Activated naive CD8-positive, alpha-beta T cell (primary cell): ENCODE data around the gene TMEM240.
"Not testable (repeated sequence)": the region's sequence is repeated elsewhere in the genome, so short reads cannot be mapped to it uniquely, and the experiment has no call there.

ENCODE experiments used
- H3K27ac Mint-ChIP-seq: one replicate; pipeline ENCODE4 v1.8.0; 2021; ENCODE audit warnings: mixed read lengths
- H3K27me3 Mint-ChIP-seq: one replicate; pipeline ENCODE4 v1.8.0; 2021; ENCODE audit warnings: mixed read lengths
- H3K36me3 Mint-ChIP-seq: one replicate; pipeline ENCODE4 v1.8.0; 2021; ENCODE audit warnings: mixed read lengths
- H3K4me1 Mint-ChIP-seq: one replicate; pipeline ENCODE4 v1.8.0; 2021; ENCODE audit warnings: low read depth, mixed read lengths
- H3K4me3 Mint-ChIP-seq: one replicate; pipeline ENCODE4 v1.8.0; 2021; ENCODE audit warnings: mild to moderate bottlenecking, mixed read lengths
- H3K9me3 Mint-ChIP-seq: one replicate; pipeline ENCODE4 v1.8.0; 2021; ENCODE audit warnings: low read depth, mixed read lengths

The TMEM240 gene

GRCh38 chr1:1563688-1564087, 23.3 kb upstream of the TMEM240 start:
- Mint-ChIP-seq H3K36me3 (no peaks in the 10 kb centered on the region), H3K27me3 (no peaks in the 10 kb centered on the region), H3K4me3 (no peak overlapping the region), H3K4me1 (peaks cover 25% of the 10 kb centered on the region), H3K9me3 (no peaks in the 10 kb centered on the region), H3K27ac (no peak overlapping the region)

- Mint-ChIP-seq H3K27me3 (no peaks in the 10 kb centered on the region), H3K4me1 (peaks cover 19% of the 10 kb centered on the region), H3K4me3 (no peak overlapping the region), H3K27ac (no peak overlapping the region), H3K36me3 (no peaks in the 10 kb centered on the region), H3K9me3 (no peaks in the 10 kb centered on the region)
These were observed 22.3 kb upstream of the TMEM240 start for GRCh38 chr1:1562556-1563195.

GRCh38 chr1:1561801-1562470, 21.5 kb upstream of the TMEM240 start:
- H3K36me3 Mint-ChIP-seq, result no peaks in the 10 kb centered on the region
- H3K27me3 Mint-ChIP-seq, result no peaks in the 10 kb centered on the region
- no peaks in the 10 kb centered on the region for H3K9me3 Mint-ChIP-seq

GRCh38 chr1:1560178-1560577, 19.8 kb upstream of the TMEM240 start:
- Mint-ChIP-seq H3K36me3 (no peaks in the 10 kb centered on the region), H3K4me3 (no peak overlapping the region), H3K27ac (no peak overlapping the region), H3K9me3 (no peaks in the 10 kb centered on the region), H3K27me3 (no peaks in the 10 kb centered on the region), H3K4me1 (peaks cover 3% of the 10 kb centered on the region)

More at GRCh38 chr1:1561801-1562470, 21.5 kb upstream of the TMEM240 start:
- peak overlapping the region; percentile 46 for H3K27ac Mint-ChIP-seq
- H3K4me1 Mint-ChIP-seq, result peaks cover 12% of the 10 kb centered on the region
- no peak overlapping the region for H3K4me3 Mint-ChIP-seq

GRCh38 chr1:1559066-1559465, 18.6 kb upstream of the TMEM240 start:
- H3K27me3 Mint-ChIP-seq, result no peaks in the 10 kb centered on the region
- no peaks in the 10 kb centered on the region for H3K36me3 Mint-ChIP-seq
- H3K27ac Mint-ChIP-seq, result peak overlapping the region; percentile 34
- no peaks in the 10 kb centered on the region for H3K9me3 Mint-ChIP-seq
- no peak overlapping the region for H3K4me3 Mint-ChIP-seq
- no peaks in the 10 kb centered on the region for H3K4me1 Mint-ChIP-seq

- Mint-ChIP-seq H3K27ac (peak overlapping the region; percentile 34), H3K4me1 (no peaks in the 10 kb centered on the region), H3K9me3 (no peaks in the 10 kb centered on the region), H3K36me3 (no peaks in the 10 kb centered on the region), H3K27me3 (no peaks in the 10 kb centered on the region), H3K4me3 (no peak overlapping the region)
These were observed 18.2 kb upstream of the TMEM240 start for GRCh38 chr1:1558591-1558990.

GRCh38 chr1:1557688-1558087, 17.3 kb upstream of the TMEM240 start:
- H3K4me3 Mint-ChIP-seq, H3K27me3 Mint-ChIP-seq, H3K9me3 Mint-ChIP-seq, H3K36me3 Mint-ChIP-seq, H3K27ac Mint-ChIP-seq, H3K4me1 Mint-ChIP-seq: not testable (repeated sequence)

GRCh38 chr1:1556961-1557360, 16.5 kb upstream of the TMEM240 start:
- not testable (repeated sequence) for H3K4me3 Mint-ChIP-seq, H3K4me1 Mint-ChIP-seq, H3K9me3 Mint-ChIP-seq, H3K27me3 Mint-ChIP-seq, H3K36me3 Mint-ChIP-seq, H3K27ac Mint-ChIP-seq

- H3K27me3 Mint-ChIP-seq, result no peaks in the 10 kb centered on the region
- no peaks in the 10 kb centered on the region for H3K4me1 Mint-ChIP-seq
- no peak overlapping the region for H3K4me3 Mint-ChIP-seq
- no peaks in the 10 kb centered on the region for H3K9me3 Mint-ChIP-seq
- H3K36me3 Mint-ChIP-seq, result no peaks in the 10 kb centered on the region
- no peak overlapping the region for H3K27ac Mint-ChIP-seq
These were observed 16.1 kb upstream of the TMEM240 start for GRCh38 chr1:1556505-1556904.

- H3K4me1 Mint-ChIP-seq, result no peaks in the 10 kb centered on the region
- no peaks in the 10 kb centered on the region for H3K36me3 Mint-ChIP-seq
- no peak overlapping the region for H3K27ac Mint-ChIP-seq
- no peak overlapping the region for H3K4me3 Mint-ChIP-seq
- no peaks in the 10 kb centered on the region for H3K27me3 Mint-ChIP-seq
- no peaks in the 10 kb centered on the region for H3K9me3 Mint-ChIP-seq
These were observed 14.8 kb upstream of the TMEM240 start for GRCh38 chr1:1554926-1555915.

GRCh38 chr1:1554550-1554925, 14.1 kb upstream of the TMEM240 start:
- Mint-ChIP-seq H3K9me3 (no peaks in the 10 kb centered on the region), H3K27ac (no peak overlapping the region), H3K4me1 (no peaks in the 10 kb centered on the region), H3K4me3 (no peak overlapping the region), H3K27me3 (no peaks in the 10 kb centered on the region), H3K36me3 (no peaks in the 10 kb centered on the region)

GRCh38 chr1:1553821-1554494, 13.5 kb upstream of the TMEM240 start:
- no peaks in the 10 kb centered on the region for H3K4me1 Mint-ChIP-seq
- H3K9me3 Mint-ChIP-seq, result no peaks in the 10 kb centered on the region
- no peaks in the 10 kb centered on the region for H3K36me3 Mint-ChIP-seq
- no peak overlapping the region for H3K27ac Mint-ChIP-seq
- H3K4me3 Mint-ChIP-seq, result no peak overlapping the region
- no peaks in the 10 kb centered on the region for H3K27me3 Mint-ChIP-seq

- H3K36me3 Mint-ChIP-seq, result no peaks in the 10 kb centered on the region
- no peak overlapping the region for H3K4me3 Mint-ChIP-seq
- peaks cover under 1% of the 10 kb centered on the region for H3K4me1 Mint-ChIP-seq
- H3K27ac Mint-ChIP-seq, result no peak overlapping the region
- H3K27me3 Mint-ChIP-seq, result no peaks in the 10 kb centered on the region
- no peaks in the 10 kb centered on the region for H3K9me3 Mint-ChIP-seq
These were observed 11.8 kb upstream of the TMEM240 start for GRCh38 chr1:1552263-1552639.

GRCh38 chr1:1551524-1552262, 11.3 kb upstream of the TMEM240 start:
- Mint-ChIP-seq H3K36me3 (no peaks in the 10 kb centered on the region), H3K27me3 (no peaks in the 10 kb centered on the region), H3K27ac (no peak overlapping the region), H3K4me3 (no peak overlapping the region), H3K4me1 (peaks cover 1% of the 10 kb centered on the region), H3K9me3 (no peaks in the 10 kb centered on the region)
